SK-N-SH (cell line): ENCODE measurements around the gene GRB10. TPM values are rescaled to one million over a fixed set of nuclear protein-coding genes. Genes with fewer than 3 reads are reported as not detected.
"Not testable (repeated sequence)": the region's sequence is repeated elsewhere in the genome, so short reads cannot be mapped to it uniquely, and the experiment has no call there.

Experiments used
- CTCF ChIA-PET: fragments of 300-600, 350-600 bp; formaldehyde crosslinking; extraction: SDS; loops from one replicate; lab custom pipeline; 2021; lab: Yijun Ruan, JAX
- POLR2A ChIA-PET: fragments of 350-600 bp; sonication (Branson Sonifier 250); formaldehyde crosslinking; extraction: SDS; loops from one replicate; lab custom pipeline; 2020; ENCODE audit warnings: antibody characterized with exemption, inconsistent platforms; lab: Yijun Ruan, JAX
- DNase-seq: peaks from one replicate; pipeline ENCODE4 v3.0.0; 2012
- H2AFZ ChIP-seq: fragments of 200-600 bp; sonication (generic); 2 replicates; pipeline ENCODE4 v1.8.1; 2016; ENCODE audit warnings: antibody characterized with exemption, mild to moderate bottlenecking, low read depth
- H3F3A ChIP-seq: fragments of 200-600 bp; sonication (generic); replicated peaks from 2 replicates; pipeline ENCODE3; 2016; ENCODE audit warnings: antibody characterized with exemption, mild to moderate bottlenecking; ENCODE audit not compliant: insufficient read depth
- H3K27ac ChIP-seq, 2 experiments: fragments of 200-500 bp in 1 of 2; fragments of 200-600 bp in 1 of 2; sonication (Bioruptor generic) in 1 of 2; sonication (generic), shearing (Covaris generic) in 1 of 2; 2 replicates each; pipeline versions ENCODE4 v1.5.1 to v1.6.1; 2014 to 2016; ENCODE audit warnings: low read depth in 2 of 2, inconsistent platforms in 1 of 2, low read length in 1 of 2, mild to moderate bottlenecking in 1 of 2, mixed read lengths in 1 of 2
- H3K27me3 ChIP-seq: fragments of 200-600 bp; sonication (generic), shearing (Covaris generic); 2 replicates; pipeline ENCODE4 v1.6.1; 2016; ENCODE audit warnings: mixed run types; ENCODE audit not compliant: insufficient read depth
- H3K36me3 ChIP-seq, 2 experiments: fragments of 200-500 bp in 1 of 2; fragments of 200-600 bp in 1 of 2; sonication (Bioruptor generic) in 1 of 2; sonication (generic) in 1 of 2; replicated peaks in 1 of 2; 2 replicates each; pipeline versions ENCODE3 to v1.5.1; 2014 to 2016; ENCODE audit warnings: low read length in 1 of 2, mild to moderate bottlenecking in 1 of 2; ENCODE audit not compliant: insufficient read depth in 2 of 2, control insufficient read depth in 1 of 2
- H3K4me1 ChIP-seq, 2 experiments: fragments of 200-500 bp in 1 of 2; fragments of 200-600 bp in 1 of 2; sonication (Bioruptor generic) in 1 of 2; sonication (generic), shearing (Covaris generic) in 1 of 2; 2 replicates each; pipeline versions ENCODE4 v1.5.1 to v1.6.1; 2014 to 2016; ENCODE audit warnings: low read depth in 1 of 2, low read length in 1 of 2, mixed run types in 1 of 2; ENCODE audit not compliant: insufficient read depth in 2 of 2, control insufficient read depth in 1 of 2
- H3K4me2 ChIP-seq: fragments of 200-600 bp; sonication (generic), shearing (Covaris generic); 2 replicates; pipeline ENCODE4 v1.6.1; 2017; ENCODE audit warnings: mixed run types
- H3K4me3 ChIP-seq, 2 experiments: fragments of 200-500 bp in 1 of 2; fragments of 200-600 bp in 1 of 2; sonication (Bioruptor generic) in 1 of 2; sonication (generic), shearing (Covaris generic) in 1 of 2; 2 replicates each; pipeline versions ENCODE4 v1.5.1 to v1.8.1; 2014 to 2016; ENCODE audit warnings: low read depth in 2 of 2, inconsistent platforms in 1 of 2, low read length in 1 of 2, mild to moderate bottlenecking in 1 of 2, mixed read lengths in 1 of 2, moderate library complexity in 1 of 2
- H3K79me2 ChIP-seq: fragments of 200-600 bp; sonication (generic); 2 replicates; pipeline ENCODE4 v1.8.1; 2017; ENCODE audit warnings: mild to moderate bottlenecking; ENCODE audit not compliant: insufficient read depth
- H3K9ac ChIP-seq: fragments of 200-600 bp; sonication (generic); 2 replicates; pipeline ENCODE4 v1.6.1; 2017; ENCODE audit warnings: mixed run types
- H3K9me2 ChIP-seq: fragments of 200-600 bp; sonication (generic); 2 replicates; pipeline ENCODE4 v1.6.1; 2017; ENCODE audit warnings: mixed run types
- H3K9me3 ChIP-seq: fragments of 200-600 bp; sonication (generic); 2 replicates; pipeline ENCODE4 v1.6.1; 2017; ENCODE audit warnings: mixed run types, mild to moderate bottlenecking, moderate library complexity
- H4K20me1 ChIP-seq: fragments of 200-600 bp; sonication (generic); 2 replicates; pipeline ENCODE4 v1.6.1; 2017; ENCODE audit warnings: mild to moderate bottlenecking, mixed run types; ENCODE audit not compliant: insufficient read depth
- ELF1 ChIP-seq: IDR thresholded peaks from 2 replicates; pipeline ENCODE4 v1.4.0; 2012
- FOSL2 ChIP-seq: IDR thresholded peaks from 2 replicates; pipeline ENCODE4 v1.4.0; 2012; ENCODE audit warnings: low read depth, mild to moderate bottlenecking, moderate library complexity, borderline replicate concordance
- FOXJ3 ChIP-seq: sonication (generic); formaldehyde crosslinking; IDR thresholded peaks from 2 replicates; pipeline ENCODE4 v1.5.1; 2020; ENCODE audit warnings: mild to moderate bottlenecking, missing genetic modification reagents
- GATA2 ChIP-seq: sonication (generic); formaldehyde crosslinking; IDR thresholded peaks from 2 replicates; pipeline ENCODE4 v1.5.0; 2020; ENCODE audit warnings: mild to moderate bottlenecking, missing genetic modification reagents
- PBX3 ChIP-seq: IDR thresholded peaks from 2 replicates; pipeline ENCODE4; 2012
- TCF12 ChIP-seq: IDR thresholded peaks from 2 replicates; pipeline ENCODE4 v1.4.0; 2012
- WGBS: methylation state at CpG from one replicate; pipeline ENCODE4 v1.1.6; 2017; ENCODE audit warnings: low lambda C conversion rate; 5-methylcytosine and 5-hydroxymethylcytosine counted together
- polyA plus RNA-seq, 3 experiments: library from polyadenylated mRNA; depleted of rRNA; stranded (reverse); fragments of >200 nt; gene quantifications; 2 replicates each; pipeline ENCODE4 v1.2.3, GENCODE V29; 2012
- TF ChIP-seq, protein P1 (sequence below): IDR thresholded peaks from 2 replicates; pipeline ENCODE4 v1.6.1; 2012; ENCODE audit warnings: mild to moderate bottlenecking, low read depth, low read length, moderate library complexity
- TF ChIP-seq, protein P2 (sequence below): IDR thresholded peaks from 2 replicates; pipeline ENCODE4 v1.4.0; 2012; ENCODE audit warnings: low read depth, borderline replicate concordance
- TF ChIP-seq, protein P3 (sequence below): fragments of 150-350 bp; IDR thresholded peaks from 2 replicates; pipeline ENCODE4 v1.6.1; 2016; ENCODE audit warnings: mild to moderate bottlenecking, low read depth, low read length

Gene GRB10
- polyA plus RNA-seq, 1 of the 3 experiments (the other 2 are of a cell fraction), result 5.1 TPM

- TF ChIP-seq, protein P1, sequence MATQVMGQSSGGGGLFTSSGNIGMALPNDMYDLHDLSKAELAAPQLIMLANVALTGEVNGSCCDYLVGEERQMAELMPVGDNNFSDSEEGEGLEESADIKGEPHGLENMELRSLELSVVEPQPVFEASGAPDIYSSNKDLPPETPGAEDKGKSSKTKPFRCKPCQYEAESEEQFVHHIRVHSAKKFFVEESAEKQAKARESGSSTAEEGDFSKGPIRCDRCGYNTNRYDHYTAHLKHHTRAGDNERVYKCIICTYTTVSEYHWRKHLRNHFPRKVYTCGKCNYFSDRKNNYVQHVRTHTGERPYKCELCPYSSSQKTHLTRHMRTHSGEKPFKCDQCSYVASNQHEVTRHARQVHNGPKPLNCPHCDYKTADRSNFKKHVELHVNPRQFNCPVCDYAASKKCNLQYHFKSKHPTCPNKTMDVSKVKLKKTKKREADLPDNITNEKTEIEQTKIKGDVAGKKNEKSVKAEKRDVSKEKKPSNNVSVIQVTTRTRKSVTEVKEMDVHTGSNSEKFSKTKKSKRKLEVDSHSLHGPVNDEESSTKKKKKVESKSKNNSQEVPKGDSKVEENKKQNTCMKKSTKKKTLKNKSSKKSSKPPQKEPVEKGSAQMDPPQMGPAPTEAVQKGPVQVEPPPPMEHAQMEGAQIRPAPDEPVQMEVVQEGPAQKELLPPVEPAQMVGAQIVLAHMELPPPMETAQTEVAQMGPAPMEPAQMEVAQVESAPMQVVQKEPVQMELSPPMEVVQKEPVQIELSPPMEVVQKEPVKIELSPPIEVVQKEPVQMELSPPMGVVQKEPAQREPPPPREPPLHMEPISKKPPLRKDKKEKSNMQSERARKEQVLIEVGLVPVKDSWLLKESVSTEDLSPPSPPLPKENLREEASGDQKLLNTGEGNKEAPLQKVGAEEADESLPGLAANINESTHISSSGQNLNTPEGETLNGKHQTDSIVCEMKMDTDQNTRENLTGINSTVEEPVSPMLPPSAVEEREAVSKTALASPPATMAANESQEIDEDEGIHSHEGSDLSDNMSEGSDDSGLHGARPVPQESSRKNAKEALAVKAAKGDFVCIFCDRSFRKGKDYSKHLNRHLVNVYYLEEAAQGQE, result no peak
These were observed 40.3 kb downstream of the GRB10 start (continued) for GRCh38 chr7:50742401-50742800.

DNA sequence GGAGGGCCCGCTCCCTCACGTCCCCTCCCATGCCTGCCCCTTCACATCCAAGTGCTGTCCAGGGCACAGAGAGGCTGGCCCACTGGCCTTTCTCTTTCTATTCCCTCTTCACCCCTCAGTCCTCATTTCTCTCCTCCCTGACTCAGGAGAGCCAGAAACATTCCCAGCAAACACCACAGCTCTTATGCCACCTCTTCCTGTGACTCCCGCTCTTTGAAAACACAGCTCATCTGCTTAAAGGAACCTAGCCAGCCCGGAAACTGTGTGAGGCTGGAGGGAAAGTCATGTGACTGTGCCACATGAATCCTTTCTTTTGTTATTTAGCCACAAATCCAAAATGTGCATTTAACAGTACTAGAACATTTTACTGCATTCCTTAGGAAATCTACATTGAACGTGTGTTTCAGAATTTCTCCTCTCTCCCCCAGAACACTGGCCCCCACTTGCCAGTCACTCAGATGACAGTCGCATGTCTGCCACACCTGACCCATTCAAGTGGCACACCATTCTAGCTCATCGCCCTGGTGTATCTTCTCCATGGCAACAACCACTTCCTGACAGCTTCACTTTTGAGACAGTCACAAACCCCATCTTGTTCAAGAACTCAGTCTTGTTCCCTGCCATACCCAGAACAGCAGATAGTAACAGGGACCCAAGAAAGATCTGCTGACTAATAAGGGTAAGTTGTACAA, 42.8 kb downstream of the GRB10 start:
- ChIA-PET CTCF (interaction anchor here (0.7 to 2.2 kb wide), 3 partner anchors 9 to 982 kb away, joined by 3 to 4 read pairs (median 3); no protein-coding TSS in a partner anchor), POLR2A (no interaction called here)
- Histone ChIP-seq H3K9ac (no peak overlapping the region), H3K4me1 (peaks cover 0 to 5% of the 10 kb centered on the region in 2 experiments; a peak in 1 of 4 replicates), H4K20me1 (peaks cover 94% of the 10 kb centered on the region), H3K79me2 (peaks cover 97% of the 10 kb centered on the region), H3K36me3 (no peaks in the 10 kb centered on the region), H3K4me3 (peak overlapping the region in 1 of 2 experiments; percentile 1; a peak in 1 of 4 replicates), H3K9me3 (no peaks in the 10 kb centered on the region), H3K9me2 (no peaks in the 10 kb centered on the region), H3K27ac (peak overlapping the region in 1 of 2 experiments; percentile 18; a peak in 1 of 4 replicates)
- no peak for DNase-seq
- TF ChIP-seq PBX3 (no peak), FOXJ3 (no peak), FOSL2 (no peak)
- TF ChIP-seq, all 33 proteins: peak for 0
- Histone ChIP-seq H2AFZ (no peak overlapping the region), H3K27me3 (no peaks in the 10 kb centered on the region), H3K4me2 (peak overlapping the region; percentile 47), H3F3A (no peaks in the 10 kb centered on the region)
- WGBS, result 35% methylated on average over 7 of the region's 7 CpGs

DNA sequence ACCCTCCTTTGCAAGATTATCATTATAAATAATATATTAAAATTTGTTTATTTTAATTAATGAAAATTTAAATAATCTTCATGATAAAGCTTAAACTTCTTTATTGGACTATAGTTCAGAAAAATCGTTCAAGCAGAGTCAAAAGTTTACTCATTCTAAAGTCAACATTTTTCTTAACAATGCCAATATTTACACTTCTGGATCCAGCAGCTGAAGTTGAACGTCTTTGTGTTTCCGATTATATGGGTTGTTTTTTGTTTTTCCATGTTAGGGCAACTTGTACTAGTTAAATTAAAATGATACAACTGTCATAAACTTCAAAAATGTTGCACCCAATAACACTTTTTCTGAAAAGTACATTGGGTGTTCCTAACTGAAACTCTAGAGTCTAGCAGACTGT, 43.8 kb downstream of the GRB10 start:
- ChIA-PET CTCF (interaction anchor here (1.1 kb wide), 1 partner anchor 534 kb away, joined by 3 read pairs; no protein-coding TSS in a partner anchor), POLR2A (no interaction called here)
- no peaks in the 10 kb centered on the region for H3F3A ChIP-seq
- no peaks in the 10 kb centered on the region for H3K36me3 ChIP-seq
- DNase-seq, result no peak
- peaks cover 93% of the 10 kb centered on the region for H4K20me1 ChIP-seq
- WGBS, result 35% methylated on average over 3 of the region's 3 CpGs
- no peak overlapping the region for H3K27ac ChIP-seq
- no peaks in the 10 kb centered on the region for H3K9me2 ChIP-seq
- no peak overlapping the region for H3K4me3 ChIP-seq
- TF ChIP-seq, protein P2, sequence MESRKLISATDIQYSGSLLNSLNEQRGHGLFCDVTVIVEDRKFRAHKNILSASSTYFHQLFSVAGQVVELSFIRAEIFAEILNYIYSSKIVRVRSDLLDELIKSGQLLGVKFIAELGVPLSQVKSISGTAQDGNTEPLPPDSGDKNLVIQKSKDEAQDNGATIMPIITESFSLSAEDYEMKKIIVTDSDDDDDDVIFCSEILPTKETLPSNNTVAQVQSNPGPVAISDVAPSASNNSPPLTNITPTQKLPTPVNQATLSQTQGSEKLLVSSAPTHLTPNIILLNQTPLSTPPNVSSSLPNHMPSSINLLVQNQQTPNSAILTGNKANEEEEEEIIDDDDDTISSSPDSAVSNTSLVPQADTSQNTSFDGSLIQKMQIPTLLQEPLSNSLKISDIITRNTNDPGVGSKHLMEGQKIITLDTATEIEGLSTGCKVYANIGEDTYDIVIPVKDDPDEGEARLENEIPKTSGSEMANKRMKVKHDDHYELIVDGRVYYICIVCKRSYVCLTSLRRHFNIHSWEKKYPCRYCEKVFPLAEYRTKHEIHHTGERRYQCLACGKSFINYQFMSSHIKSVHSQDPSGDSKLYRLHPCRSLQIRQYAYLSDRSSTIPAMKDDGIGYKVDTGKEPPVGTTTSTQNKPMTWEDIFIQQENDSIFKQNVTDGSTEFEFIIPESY, result no peak
- TF ChIP-seq, protein P3, sequence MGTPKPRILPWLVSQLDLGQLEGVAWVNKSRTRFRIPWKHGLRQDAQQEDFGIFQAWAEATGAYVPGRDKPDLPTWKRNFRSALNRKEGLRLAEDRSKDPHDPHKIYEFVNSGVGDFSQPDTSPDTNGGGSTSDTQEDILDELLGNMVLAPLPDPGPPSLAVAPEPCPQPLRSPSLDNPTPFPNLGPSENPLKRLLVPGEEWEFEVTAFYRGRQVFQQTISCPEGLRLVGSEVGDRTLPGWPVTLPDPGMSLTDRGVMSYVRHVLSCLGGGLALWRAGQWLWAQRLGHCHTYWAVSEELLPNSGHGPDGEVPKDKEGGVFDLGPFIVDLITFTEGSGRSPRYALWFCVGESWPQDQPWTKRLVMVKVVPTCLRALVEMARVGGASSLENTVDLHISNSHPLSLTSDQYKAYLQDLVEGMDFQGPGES, result no peak
- no peak for TF ChIP-seq ELF1
- TF ChIP-seq GATA2 (CRISPR knock-in tag), result no peak
- TF ChIP-seq TCF12, result no peak
- TF ChIP-seq, all 33 proteins: peak for 0
- Histone ChIP-seq H2AFZ (no peak overlapping the region), H3K27me3 (no peaks in the 10 kb centered on the region), H3K4me1 (peaks cover 0 to 5% of the 10 kb centered on the region in 2 experiments; a peak in 1 of 4 replicates), H3K4me2 (no peak overlapping the region), H3K79me2 (peaks cover 98% of the 10 kb centered on the region), H3K9me3 (no peaks in the 10 kb centered on the region), H3K9ac (no peak overlapping the region)

GRCh38 chr7:50735836-50736235, 46.9 kb downstream of the GRB10 start:
- H3K4me2 ChIP-seq, H3K27ac ChIP-seq, H3F3A ChIP-seq, H2AFZ ChIP-seq, H3K4me3 ChIP-seq, POLR2A ChIA-PET, DNase-seq, H3K9me2 ChIP-seq, H3K27me3 ChIP-seq, H3K36me3 ChIP-seq, H3K9ac ChIP-seq, H3K9me3 ChIP-seq: not testable (repeated sequence)
- CTCF ChIA-PET, result interaction anchor here (1.0 kb wide), 1 partner anchor 32 kb away, joined by 3 read pairs; no protein-coding TSS in a partner anchor
- peaks cover 92% of the 10 kb centered on the region for H4K20me1 ChIP-seq
- peaks cover 0 to 10% of the 10 kb centered on the region in 2 experiments; a peak in 2 of 4 replicates for H3K4me1 ChIP-seq
- WGBS, result 64% methylated on average over 8 of the region's 8 CpGs
- H3K79me2 ChIP-seq, result peaks cover 98% of the 10 kb centered on the region
